ENCODE results near the gene FAM171A2. TPM values are rescaled to one million over a fixed set of nuclear protein-coding genes. Genes with fewer than 3 reads are reported as not detected.
"Not testable (repeated sequence)": the region's sequence is repeated elsewhere in the genome, so short reads cannot be mapped to it uniquely, and the experiment has no call there.

Gene FAM171A2
- total RNA-seq, 1 experiment from 2014 or later = 0.30 TPM

- H3K36me3 Mint-ChIP-seq (ENCODE audit: insufficient read depth, unreplicated experiment); POLR2A ChIA-PET; H3K4me3 Mint-ChIP-seq (ENCODE audit: unreplicated experiment); H3K4me1 Mint-ChIP-seq (ENCODE audit: insufficient read depth, unreplicated experiment); BruUV-seq (replicated peaks); H3K27ac Mint-ChIP-seq (ENCODE audit: low read depth, unreplicated experiment); DNase-seq (ENCODE audit: unreplicated experiment); H3K9me3 Mint-ChIP-seq (ENCODE audit: unreplicated experiment); intact Hi-C loops (cut with micrococcal nuclease): not testable (repeated sequence)
- peaks cover 37% of the 10 kb centered on the region for H3K27me3 Mint-ChIP-seq (ENCODE audit: insufficient read depth, unreplicated experiment)
- CTCF ChIA-PET = interaction anchor here (0.6 to 1.1 kb wide), 4 partner anchors 34 to 219 kb away, joined by 3 to 4 read pairs (median 4); no protein-coding TSS in a partner anchor
Observed at GRCh38 chr17:44368391-44369243, 5.0 kb upstream of the FAM171A2 start.

- Mint-ChIP-seq H3K4me3 (ENCODE audit: unreplicated experiment) (no peak overlapping the region), H3K4me1 (ENCODE audit: insufficient read depth, unreplicated experiment) (no peaks in the 10 kb centered on the region), H3K27ac (ENCODE audit: low read depth, unreplicated experiment) (no peak overlapping the region), H3K36me3 (ENCODE audit: insufficient read depth, unreplicated experiment) (peaks cover 6% of the 10 kb centered on the region), H3K27me3 (ENCODE audit: insufficient read depth, unreplicated experiment) (peaks cover 37% of the 10 kb centered on the region), H3K9me3 (ENCODE audit: unreplicated experiment) (no peaks in the 10 kb centered on the region)
- no peak for TF ChIP-seq CTCF (IDR thresholded peaks at IDR 0.05; ENCODE audit: unreplicated experiment)
- POLR2A ChIA-PET = no interaction called here
- DNase-seq (ENCODE audit: unreplicated experiment) = no peak
- CTCF ChIA-PET = interaction anchor here (0.6 to 1.1 kb wide), 3 partner anchors 22 to 220 kb away, joined by 3 to 4 read pairs (median 4); partner anchors contain the start of gene ITGA2B
- intact Hi-C loops (cut with micrococcal nuclease) = no loop called here
- no TSS peak for BruUV-seq (replicated peaks)
Observed at GRCh38 chr17:44367231-44367979, 3.8 kb upstream of the FAM171A2 start.

- BruUV-seq (replicated peaks); H3K27ac Mint-ChIP-seq (ENCODE audit: low read depth, unreplicated experiment); DNase-seq (ENCODE audit: unreplicated experiment); H3K36me3 Mint-ChIP-seq (ENCODE audit: insufficient read depth, unreplicated experiment); H3K9me3 Mint-ChIP-seq (ENCODE audit: unreplicated experiment); H3K4me3 Mint-ChIP-seq (ENCODE audit: unreplicated experiment); intact Hi-C loops (cut with micrococcal nuclease); H3K4me1 Mint-ChIP-seq (ENCODE audit: insufficient read depth, unreplicated experiment); POLR2A ChIA-PET: not testable (repeated sequence)
- peaks cover 37% of the 10 kb centered on the region for H3K27me3 Mint-ChIP-seq (ENCODE audit: insufficient read depth, unreplicated experiment)
- CTCF ChIA-PET = interaction anchor here (0.6 to 1.1 kb wide), 5 partner anchors 30 to 297 kb away, joined by 3 to 4 read pairs (median 3); no protein-coding TSS in a partner anchor
Observed at GRCh38 chr17:44365051-44365450, 1.4 kb upstream of the FAM171A2 start.

- TF ChIP-seq CTCF (IDR thresholded peaks at IDR 0.05; ENCODE audit: unreplicated experiment) = no peak
- H3K27ac Mint-ChIP-seq (ENCODE audit: low read depth, unreplicated experiment) = no peak overlapping the region
- no peaks in the 10 kb centered on the region for H3K4me1 Mint-ChIP-seq (ENCODE audit: insufficient read depth, unreplicated experiment)
- peak overlapping the region; percentile 70 for H3K4me3 Mint-ChIP-seq (ENCODE audit: unreplicated experiment)
- no peaks in the 10 kb centered on the region for H3K9me3 Mint-ChIP-seq (ENCODE audit: unreplicated experiment)
- H3K27me3 Mint-ChIP-seq (ENCODE audit: insufficient read depth, unreplicated experiment) = peaks cover 35% of the 10 kb centered on the region
- CTCF ChIA-PET = interaction anchor here (0.5 to 2.1 kb wide), 20 partner anchors 9 to 1237 kb away, joined by 3 to 8 read pairs (median 3); partner anchors contain the start of genes ASB16 and FZD2
- BruUV-seq (replicated peaks) = no TSS peak
- POLR2A ChIA-PET = interaction anchor here (0.7 to 1.7 kb wide), 4 partner anchors 19 to 177 kb away, joined by 4 to 9 read pairs (median 6); partner anchors contain the start of genes GRN and TMUB2
- intact Hi-C loops (cut with micrococcal nuclease) = no loop called here
- no peak for DNase-seq (ENCODE audit: unreplicated experiment)
- H3K36me3 Mint-ChIP-seq (ENCODE audit: insufficient read depth, unreplicated experiment) = peaks cover 6% of the 10 kb centered on the region
Observed at GRCh38 chr17:44362949-44363612, 572 bp downstream of the FAM171A2 start.

All from MCF 10A (cell line).